Measurements from ENCODE around the gene PRR3.
A peak's percentile ranks its signal among the peaks of the same experiment; 100 is the strongest.

Gene PRR3

GRCh38 chr6:30583921-30584320 is 26.8 kb downstream of the PRR3 start:
- no peak for DNase-seq
- TF ChIP-seq GATA1 (IDR thresholded peaks at IDR 0.05; ENCODE audit: low read depth, low read length) (no peak), POLR2A (IDR thresholded peaks at IDR 0.05; ENCODE audit: low read length) (no peak)

GRCh38 chr6:30589754-30590358 is 32.8 kb downstream of the PRR3 start:
- TF ChIP-seq POLR2A (IDR thresholded peaks at IDR 0.05; ENCODE audit: low read length) (no peak), GATA1 (IDR thresholded peaks at IDR 0.05; ENCODE audit: low read depth, low read length) (no peak)
- no peak for DNase-seq

- TF ChIP-seq GATA1 (IDR thresholded peaks at IDR 0.05; ENCODE audit: low read depth, low read length) (no peak), POLR2A (IDR thresholded peaks at IDR 0.05; ENCODE audit: low read length) (no peak)
- DNase-seq, result no peak
Measured at GRCh38 chr6:30590509-30590908, 33.4 kb downstream of the PRR3 start.

DNA sequence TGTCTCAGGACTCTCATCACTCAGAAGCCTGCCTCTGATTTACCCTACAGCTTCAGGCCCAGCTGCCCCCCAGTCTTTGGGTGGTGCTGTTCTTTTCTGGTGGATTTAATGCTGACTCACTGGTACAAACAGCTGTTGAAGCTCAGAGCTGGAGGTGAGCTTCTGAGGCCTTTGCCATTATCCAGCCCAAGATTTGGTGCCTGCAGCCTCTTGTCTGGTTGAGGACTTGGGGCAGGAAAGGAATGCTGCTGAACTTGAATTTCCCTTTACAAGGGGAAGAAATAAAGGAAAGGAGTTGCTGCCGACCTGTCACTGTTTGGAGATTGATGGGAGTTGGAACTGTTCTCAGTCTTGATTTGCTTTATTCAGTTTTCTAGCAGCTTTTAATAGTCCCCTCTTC is 33.9 kb downstream of the PRR3 start:
- DNase-seq, result peak; percentile 31 to 53
- TF ChIP-seq POLR2A (IDR thresholded peaks at IDR 0.05; ENCODE audit: low read length), result no peak
- TF ChIP-seq GATA1 (IDR thresholded peaks at IDR 0.05; ENCODE audit: low read depth, low read length), result no peak

GRCh38 chr6:30592287-30592686 is 35.2 kb downstream of the PRR3 start:
- no peak for DNase-seq
- TF ChIP-seq GATA1 (IDR thresholded peaks at IDR 0.05; ENCODE audit: low read depth, low read length) (no peak), POLR2A (IDR thresholded peaks at IDR 0.05; ENCODE audit: low read length) (no peak)

GRCh38 chr6:30597315-30598144 is 40.4 kb downstream of the PRR3 start:
- peak; percentile 51 for TF ChIP-seq POLR2A (IDR thresholded peaks at IDR 0.05; ENCODE audit: low read length)
- DNase-seq, result peak; percentile 72 to 86

DNA sequence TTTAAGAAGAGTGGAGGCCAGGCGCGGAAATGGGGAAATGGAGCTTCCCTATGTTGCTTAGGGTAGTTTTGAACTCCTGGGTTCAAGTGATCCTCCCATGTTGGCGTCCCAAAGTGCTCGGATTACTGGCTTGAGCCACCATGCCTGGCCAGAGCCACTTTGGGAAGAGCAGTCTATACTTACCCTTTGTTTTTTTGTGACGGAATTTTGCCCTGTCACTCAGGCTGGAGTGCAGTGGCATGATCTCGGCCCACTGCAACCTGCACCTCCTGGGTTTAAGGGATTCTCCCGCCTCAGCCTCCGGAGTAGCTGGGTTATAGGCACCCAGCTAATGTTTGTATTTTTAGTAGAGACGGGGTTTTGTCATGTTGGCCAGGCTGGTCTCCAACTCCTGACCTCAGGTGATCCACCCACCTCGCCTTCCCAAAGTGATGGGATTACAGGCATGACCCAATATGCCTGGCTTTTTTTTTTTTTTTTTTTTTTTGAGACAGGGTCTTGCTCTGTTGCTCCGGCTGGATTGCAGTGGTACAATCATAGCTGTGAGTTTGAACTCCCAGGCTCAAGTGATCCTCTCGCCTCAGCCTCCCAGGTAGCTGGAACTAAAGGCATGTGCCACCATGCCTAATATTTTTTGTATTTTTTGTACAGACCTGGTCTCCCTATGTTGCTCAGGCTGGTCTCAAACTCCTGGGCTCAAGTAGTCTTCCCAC is 42.0 kb downstream of the PRR3 start:
- DNase-seq, result no peak
- TF ChIP-seq POLR2A (IDR thresholded peaks at IDR 0.05; ENCODE audit: low read length) (peak; percentile 54), GATA1 (IDR thresholded peaks at IDR 0.05; ENCODE audit: low read depth, low read length) (no peak)

- TF ChIP-seq POLR2A (IDR thresholded peaks at IDR 0.05; ENCODE audit: low read length) (no peak), GATA1 (IDR thresholded peaks at IDR 0.05; ENCODE audit: low read depth, low read length) (no peak)
- no peak for DNase-seq
Measured at GRCh38 chr6:30599625-30600324, 42.7 kb downstream of the PRR3 start.

DNA sequence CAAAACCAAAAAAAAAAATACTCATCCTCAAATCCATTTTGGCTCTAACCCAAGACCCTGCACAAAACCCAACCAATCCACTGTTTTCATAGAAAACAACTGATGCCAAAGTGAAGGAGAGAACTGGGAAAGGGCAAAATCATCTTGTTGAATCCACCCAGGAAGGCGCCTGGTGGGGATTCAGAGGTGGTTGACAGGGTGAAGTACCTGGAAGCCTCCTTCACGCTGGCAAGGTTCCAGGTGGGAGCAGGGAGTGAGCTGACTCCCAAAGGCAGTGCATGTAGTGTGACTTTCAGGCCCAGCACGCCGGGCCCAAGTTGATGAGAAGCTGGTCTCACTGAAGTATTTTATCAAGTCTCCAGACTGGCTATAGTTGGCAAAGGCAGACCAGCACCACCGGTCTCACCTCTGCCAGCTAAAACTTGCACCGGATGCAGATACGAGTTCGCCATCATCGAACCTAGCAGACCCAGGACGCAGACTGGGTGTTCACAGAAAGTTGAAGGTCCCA is 43.4 kb downstream of the PRR3 start:
- no peak for DNase-seq
- TF ChIP-seq POLR2A (IDR thresholded peaks at IDR 0.05; ENCODE audit: low read length) (no peak), GATA1 (IDR thresholded peaks at IDR 0.05; ENCODE audit: low read depth, low read length) (no peak)

DNA sequence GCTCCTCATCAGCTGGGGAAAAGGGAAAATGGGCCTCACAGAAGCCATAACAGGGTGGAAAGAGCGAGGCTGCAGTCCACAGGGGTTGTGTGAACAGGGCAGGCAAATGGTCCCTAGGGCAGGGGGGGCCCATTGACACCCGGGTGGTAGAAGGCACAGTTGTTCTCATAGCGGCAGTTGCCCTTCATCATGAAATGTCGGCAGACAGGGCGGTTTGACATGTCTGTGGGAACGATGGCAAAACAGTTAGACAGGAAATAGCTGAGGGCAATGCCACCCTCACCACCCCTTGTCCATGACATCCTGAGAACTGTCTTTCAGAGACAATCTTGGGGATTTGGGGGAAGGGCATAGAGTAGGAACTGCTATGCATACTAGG is 44.3 kb downstream of the PRR3 start:
- DNase-seq, result no peak
- TF ChIP-seq POLR2A (IDR thresholded peaks at IDR 0.05; ENCODE audit: low read length) (no peak), GATA1 (IDR thresholded peaks at IDR 0.05; ENCODE audit: low read depth, low read length) (no peak)

GRCh38 chr6:30601815-30602641 is 44.9 kb downstream of the PRR3 start:
- no peak for TF ChIP-seq GATA1 (IDR thresholded peaks at IDR 0.05; ENCODE audit: low read depth, low read length)
- TF ChIP-seq POLR2A (IDR thresholded peaks at IDR 0.05; ENCODE audit: low read length), result peak; percentile 44
- no peak for DNase-seq

DNA sequence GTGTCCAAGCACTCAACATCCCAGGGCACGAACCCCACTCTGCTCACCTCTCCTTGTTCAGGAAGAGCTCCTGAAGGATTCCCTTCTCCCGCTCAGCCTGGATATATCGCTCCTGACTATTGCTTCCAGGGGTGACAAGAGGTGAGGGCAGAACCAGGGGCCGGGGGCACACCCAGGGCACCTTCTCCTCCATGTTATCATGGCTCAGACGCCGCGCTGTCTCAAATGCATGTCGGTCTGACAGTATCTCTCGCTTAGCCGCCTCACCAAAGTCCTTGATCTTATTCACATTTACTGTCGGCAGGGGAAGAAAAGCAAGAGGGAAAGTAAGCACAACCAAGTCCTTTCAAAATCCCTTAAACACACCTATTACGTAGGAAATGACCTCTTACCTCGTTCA is 46.9 kb downstream of the PRR3 start:
- no peak for TF ChIP-seq POLR2A (IDR thresholded peaks at IDR 0.05; ENCODE audit: low read length)
- no peak for TF ChIP-seq GATA1 (IDR thresholded peaks at IDR 0.05; ENCODE audit: low read depth, low read length)
- DNase-seq, result no peak

GRCh38 chr6:30610065-30610464 is 53.0 kb downstream of the PRR3 start:
- DNase-seq, result no peak
- TF ChIP-seq GATA1 (IDR thresholded peaks at IDR 0.05; ENCODE audit: low read depth, low read length) (no peak), POLR2A (IDR thresholded peaks at IDR 0.05; ENCODE audit: low read length) (peak; percentile 23)

Data from erythroblast (primary cell).